GM21717 (cell line): ENCODE data around the gene KCNQ5.

ENCODE experiments used
- ATAC-seq: cut with Tn5 transposase; IDR thresholded peaks from one replicate; pipeline ENCODE4 v1.9.1; 2021; ENCODE audit warnings: mild to moderate bottlenecking, moderate library complexity; ENCODE audit not compliant: unreplicated experiment

Gene KCNQ5

DNA sequence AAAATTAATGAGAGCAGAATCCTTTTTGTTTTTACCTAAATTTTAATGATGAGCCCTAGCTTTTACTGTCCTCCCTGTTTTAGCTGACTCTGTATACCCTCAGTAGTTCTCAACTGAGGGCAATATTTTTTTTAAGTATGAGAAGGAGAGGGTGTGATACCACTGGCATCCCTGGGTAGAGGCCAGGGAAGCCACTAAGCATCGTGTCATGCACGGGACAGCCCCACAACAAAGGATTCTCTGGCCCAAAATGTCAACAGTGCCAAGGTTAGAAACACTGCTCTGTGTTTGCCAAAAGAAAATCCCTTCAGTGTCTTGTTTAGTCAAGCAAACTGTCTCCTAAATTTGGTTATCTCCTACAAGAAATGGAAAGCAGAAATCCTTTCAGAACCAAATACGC, 210.4 kb downstream of the KCNQ5 start:
- ATAC-seq, result no peak

DNA sequence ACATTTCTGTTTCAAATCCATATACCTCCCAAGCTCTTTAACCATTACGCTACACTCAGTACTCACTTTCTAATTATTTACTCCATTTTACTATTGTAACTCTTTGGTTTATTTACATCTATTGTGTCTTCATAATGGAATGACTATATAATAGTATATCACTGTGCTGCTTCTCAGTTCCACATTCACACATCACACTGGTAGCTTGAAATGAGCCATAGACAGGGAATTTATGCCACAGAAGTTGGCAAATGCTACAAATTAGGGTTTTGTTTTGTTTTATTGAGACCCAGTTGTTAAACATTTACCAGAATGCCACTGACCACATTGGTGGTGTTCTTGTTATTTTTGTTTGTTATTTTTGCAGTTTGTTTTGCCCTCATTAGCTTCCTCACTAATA, 213.9 kb downstream of the KCNQ5 start:
- ATAC-seq, result no peak

DNA sequence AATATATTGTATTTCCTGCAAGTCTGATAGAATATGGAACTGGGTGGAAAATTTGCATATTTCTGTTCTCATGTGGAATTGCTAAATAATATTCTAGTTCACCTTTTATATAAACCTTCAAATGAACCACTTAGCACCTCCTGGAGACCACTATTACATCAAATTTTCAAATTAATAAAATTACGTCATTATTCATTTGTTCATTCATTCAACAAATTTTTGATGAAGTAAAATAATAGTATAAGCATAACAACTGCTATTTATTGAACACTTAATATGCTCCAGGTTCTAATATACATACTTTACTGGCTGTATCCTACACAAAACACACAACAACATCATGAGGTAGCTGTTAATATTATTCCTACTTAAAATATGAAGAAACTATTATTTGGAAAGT, 215.1 kb downstream of the KCNQ5 start:
- no peak for ATAC-seq

DNA sequence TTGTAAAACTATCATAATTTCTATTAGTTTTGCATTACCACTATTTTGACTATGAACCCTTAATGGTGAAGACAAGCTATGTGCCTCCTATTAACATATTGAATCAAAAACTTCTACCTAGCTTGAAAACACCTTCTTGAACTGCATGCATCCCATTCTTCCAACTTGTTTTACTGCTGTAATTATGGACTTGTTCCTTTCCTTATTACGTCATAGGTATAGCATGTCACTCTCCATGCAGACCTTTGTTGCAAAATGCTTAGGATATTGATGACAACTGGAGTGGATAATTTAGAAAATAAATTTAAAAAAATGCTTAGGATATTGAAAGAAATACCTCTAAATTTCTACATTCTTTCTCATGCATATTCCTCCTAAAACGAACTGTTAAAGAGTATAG, 219.3 kb downstream of the KCNQ5 start:
- no peak for ATAC-seq

DNA sequence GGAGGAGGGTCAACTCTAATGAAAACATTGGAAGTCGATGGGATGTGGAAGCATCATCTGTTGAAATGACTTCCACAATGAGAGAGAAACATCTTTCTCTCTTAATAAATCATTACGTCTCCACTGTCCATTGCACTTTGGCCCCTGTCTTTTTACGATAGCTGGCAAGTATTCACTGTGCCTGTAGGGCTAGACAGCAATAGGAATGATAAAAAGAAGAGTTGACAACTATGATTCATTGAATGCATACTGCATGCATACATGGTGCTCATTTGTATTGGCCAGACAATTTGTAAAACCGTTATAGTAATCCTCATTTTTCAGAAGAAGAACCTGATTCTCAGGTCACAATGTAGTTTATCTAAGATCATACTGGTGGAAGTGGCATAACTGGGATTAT, 220.3 kb downstream of the KCNQ5 start:
- ATAC-seq, result no peak

DNA sequence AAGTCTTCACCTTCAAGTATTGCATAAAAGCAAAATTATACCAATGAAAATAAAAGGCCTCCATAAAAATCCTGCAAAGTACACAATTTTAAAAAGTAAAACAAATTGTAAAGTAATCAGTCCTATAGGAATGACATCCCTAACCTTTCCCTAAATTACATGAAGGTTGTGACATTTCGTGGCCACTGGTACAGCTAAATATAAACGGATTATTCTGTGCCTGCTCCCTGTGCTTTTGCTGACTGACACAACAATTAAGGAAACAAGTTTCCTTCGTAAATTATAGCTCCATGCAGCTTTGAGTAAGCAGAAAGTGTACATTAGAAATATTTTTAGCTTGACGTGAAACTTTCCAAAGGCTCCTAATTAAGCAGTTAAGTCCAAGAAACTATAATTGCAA, 222.8 kb downstream of the KCNQ5 start:
- no peak for ATAC-seq

DNA sequence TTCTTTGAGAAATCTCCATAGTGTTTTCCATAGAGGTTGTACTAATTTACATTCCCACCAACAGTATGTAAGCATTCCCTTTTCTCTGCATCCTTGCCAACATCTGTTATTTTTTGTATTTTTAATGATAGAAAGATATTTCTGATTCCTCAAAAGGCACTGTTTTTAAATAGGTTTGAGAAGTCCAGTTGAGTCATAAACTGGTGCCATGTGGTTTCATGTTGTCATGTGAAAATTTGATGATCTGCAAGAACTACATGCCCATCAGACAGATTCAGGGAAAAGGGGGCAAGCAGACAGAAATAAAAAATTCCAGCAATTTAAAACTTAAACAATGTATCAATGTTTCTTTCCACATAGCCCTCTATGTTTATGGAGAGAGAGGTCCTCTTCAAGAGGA, 227.5 kb downstream of the KCNQ5 start:
- ATAC-seq, result no peak

DNA sequence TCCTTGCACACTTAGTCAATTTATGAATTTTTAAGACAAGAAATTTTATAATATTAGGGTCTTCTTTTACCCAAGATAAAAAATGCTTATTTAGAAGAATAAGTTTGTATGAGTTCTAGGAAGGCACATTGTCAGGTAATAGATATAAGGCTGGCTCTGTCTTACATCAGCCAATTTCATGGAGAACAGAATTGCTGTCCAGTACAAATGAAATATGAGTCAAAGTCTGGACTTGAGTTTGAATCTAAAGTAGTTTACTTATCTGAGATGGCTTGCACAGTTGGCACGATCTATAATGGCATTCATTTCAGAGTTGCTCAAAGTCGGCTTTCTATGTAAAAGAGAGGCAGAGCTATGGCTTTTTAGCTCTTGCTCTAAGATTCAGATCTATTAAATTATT, 228.2 kb downstream of the KCNQ5 start:
- ATAC-seq, result no peak

DNA sequence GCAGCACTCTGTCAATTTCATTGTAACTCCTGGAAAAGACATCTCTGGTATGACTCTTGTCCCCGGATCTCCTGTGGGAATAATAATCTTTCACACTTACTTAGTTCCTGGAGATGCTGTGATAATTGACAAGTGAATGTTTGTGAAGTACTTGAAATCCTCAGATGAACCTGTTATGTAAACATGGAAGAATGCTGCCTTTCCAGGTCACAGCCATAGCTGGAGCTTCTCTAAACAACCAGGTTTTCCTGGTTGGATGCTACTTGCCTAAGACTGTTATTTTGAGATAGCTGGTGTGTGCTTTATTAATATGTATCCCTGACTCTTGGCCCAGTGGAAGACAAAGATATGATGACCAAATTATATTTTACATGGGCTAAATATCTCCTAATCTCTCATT, 228.6 kb downstream of the KCNQ5 start:
- ATAC-seq, result no peak

DNA sequence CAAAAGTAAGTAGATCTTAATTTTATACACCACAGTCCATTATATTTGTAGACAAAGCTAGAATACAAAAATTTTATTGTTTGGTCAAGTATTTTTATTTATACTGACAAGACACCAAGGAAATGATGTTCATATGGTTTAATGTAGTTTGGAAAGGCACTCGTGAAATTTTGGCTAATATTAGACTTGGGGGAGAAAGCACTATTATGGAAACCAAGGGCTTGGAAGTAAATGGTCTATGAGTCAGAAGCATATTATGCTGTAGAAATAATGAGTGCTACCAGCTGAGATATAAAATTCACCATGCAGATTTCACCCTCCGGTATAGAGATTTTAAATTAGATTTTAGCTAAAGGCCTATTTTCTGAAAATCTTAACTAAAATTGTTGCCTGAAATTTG, 233.6 kb downstream of the KCNQ5 start:
- no peak for ATAC-seq

DNA sequence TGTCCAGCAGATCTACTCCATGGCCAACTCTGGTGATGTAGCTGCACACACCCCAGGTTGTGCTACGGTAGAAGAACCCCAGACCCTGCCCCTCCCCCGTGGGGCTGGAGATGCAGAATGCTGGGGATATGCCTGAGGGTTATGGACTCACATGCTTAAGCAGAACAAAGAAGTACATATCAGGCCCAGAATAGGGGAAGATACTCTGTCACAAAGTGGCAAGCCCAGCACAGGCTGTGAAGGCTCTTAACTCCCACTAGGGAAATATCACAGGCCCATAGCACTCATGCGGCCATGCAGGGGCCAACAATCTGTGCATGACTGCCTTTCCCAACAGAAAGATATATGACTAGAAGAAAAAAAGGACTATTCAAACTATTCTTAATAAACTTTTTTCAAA, 234.9 kb downstream of the KCNQ5 start:
- ATAC-seq, result no peak

DNA sequence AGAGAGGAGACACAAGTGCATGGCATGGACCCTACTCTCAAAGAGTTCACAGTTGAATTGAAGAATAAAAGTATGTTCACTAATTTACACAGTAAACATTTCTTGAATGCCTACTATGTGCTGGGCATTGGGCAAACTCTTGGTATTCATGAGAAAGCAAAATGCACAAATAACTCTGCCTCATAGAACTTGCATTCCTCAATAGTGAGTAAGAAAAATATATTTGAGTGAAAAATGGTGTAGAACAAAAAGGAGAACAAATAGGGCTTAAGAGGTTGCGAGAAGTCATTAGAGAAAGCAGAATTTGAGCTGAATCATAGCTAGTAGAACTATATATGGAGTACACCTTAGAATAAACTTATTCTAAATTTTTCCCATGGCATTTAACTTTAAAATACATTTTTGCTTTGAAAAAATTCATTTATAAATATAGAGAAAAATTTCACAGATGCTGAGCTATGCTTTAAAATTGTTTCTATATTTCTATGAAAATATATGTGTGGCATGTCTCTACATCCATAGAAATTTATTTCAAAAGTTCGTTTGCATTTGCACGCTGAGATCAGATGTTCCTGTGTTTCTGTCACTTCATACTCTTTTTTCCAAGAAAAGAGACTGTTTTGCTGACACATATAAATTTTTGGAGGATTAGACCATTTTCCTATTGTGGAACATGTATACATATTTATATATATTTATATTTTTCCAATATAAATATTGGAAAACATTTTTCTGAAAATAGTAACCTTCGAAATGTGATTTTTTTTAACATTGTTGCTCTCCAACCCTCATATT, 236.1 kb downstream of the KCNQ5 start:
- no peak for ATAC-seq

DNA sequence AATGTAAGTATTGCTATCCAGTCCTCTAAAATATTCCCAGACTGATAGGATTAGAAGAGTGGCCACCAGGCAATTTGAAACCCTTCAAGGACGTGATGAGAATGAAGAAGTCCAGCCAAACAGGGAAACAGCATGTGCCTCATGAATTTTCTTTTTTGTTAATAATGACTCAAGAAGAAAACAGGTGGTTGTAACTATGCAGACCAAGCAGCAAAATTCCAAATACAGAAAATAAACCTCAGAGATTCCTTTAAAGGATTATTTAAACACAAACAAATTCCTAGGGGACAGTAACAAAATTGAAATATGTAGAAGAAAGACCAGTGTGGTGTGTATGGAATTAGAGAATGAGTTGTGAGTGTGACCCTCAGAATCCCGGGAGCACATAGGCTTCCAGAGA, 239.2 kb downstream of the KCNQ5 start:
- no peak for ATAC-seq

DNA sequence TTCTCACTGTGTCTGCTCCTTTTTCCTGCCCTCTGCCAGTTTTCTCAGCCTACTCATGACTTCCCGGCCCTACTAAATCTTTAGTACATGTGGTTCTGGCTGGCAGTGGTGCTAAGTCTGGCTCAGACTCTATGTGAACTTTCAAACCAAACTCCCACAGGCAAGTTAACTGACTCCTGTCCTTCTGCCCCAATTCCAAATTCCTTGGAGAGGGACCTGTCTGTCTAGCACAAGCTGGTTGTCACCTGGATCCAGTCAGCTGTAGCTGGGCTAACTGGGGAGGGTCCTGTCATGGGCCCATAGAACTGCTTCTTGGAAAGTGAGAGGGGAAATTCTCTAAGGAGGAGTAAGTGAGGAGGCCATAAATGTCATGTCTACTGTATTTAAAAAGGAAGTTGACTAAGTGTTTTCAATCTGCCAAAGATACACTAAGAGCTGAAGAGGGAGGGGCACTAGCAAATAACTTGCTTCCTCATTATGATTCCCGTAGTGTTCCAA, 240.1 kb downstream of the KCNQ5 start:
- peak; percentile 75 for ATAC-seq

DNA sequence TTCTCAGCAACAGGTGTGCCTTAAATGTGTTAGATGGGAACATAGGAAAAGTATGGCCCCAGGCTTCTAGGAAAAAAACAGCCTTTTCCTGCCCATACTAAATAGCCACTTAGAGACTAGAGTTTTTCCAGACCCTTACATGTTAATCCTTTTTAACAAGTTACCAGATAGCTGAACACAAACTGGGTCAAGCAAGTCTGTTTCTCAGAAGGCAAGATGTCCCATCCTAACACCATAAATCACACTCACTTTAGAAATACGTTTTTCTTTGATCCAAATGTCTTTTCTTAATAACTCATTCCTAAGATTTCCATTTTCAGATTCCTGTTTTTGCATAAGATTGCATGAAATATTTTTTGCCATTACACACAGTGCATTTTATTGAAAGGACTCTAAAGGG, 241.3 kb downstream of the KCNQ5 start:
- no peak for ATAC-seq

DNA sequence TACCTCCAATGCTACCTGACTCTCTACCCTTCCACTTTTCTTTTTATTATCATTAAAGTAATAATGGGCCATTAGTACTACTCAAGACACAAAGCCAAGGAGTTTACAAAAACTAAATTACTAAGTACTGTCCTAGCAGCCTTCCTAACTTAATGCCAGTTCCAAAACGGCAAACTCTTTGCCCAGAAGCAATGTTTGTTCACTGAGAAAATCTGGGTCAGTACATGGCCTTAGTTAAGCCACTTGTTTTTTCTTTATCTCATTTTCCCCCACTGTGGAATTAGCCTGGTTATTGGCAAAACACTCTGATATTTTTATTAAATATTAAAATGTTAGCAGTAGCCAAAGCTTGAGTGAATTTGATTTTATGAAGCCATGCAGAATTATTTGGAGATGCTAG, 242.4 kb downstream of the KCNQ5 start:
- ATAC-seq, result no peak

DNA sequence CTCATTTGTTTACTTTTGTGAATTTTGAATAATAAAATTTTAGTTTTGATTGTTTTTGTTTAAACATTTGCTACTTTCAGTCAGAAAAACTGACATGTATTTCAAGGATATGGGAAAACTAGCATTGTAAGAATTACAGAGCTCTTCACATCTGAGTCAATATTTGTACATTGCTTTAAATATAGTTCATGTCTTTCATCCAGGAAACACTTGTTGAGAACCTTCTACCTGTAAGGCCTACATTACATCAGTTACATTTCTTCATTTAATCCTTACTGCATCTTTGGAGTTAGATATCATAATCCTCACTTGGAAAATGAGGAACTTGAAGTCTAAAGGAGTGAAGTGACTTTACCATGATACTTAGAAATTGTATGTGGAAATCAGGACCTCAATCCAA, 242.9 kb downstream of the KCNQ5 start:
- no peak for ATAC-seq

DNA sequence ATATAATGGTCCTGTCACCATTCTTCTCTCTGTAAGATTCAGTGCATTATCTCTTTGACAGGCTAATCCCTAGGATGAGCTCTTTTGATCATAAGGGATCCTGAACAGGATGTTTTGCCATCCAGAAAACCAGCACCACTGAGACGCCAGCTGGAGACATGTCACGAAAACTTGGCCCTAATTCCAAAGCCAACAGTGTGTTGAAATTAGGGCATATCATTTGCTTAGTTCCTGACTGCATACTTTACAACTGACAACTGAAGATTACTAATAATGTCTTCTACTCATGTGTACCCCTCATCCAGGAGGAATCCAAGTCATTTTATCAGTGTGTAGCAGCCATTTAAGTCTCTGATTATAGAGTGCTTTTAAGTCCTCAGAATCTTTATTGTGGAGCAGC, 243.6 kb downstream of the KCNQ5 start:
- ATAC-seq, result no peak

DNA sequence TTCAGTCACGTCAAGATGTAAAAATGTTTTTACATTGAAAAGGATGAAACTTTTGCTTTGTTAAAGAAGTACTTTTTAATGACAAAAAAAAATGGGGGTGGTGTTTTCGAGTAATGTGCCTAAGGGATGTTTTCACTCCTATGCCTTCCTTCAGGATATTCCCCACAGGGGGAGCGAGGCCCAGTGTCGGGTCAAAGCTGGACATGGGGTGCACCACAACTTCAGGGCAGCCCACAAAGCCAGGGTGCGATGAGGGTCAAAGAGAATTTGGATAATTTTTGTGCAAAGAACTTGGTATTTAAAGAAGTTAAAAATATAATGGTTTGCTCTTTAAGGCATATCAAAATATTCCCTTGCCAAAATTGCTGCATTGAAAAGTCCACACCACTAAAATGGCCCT, 247.8 kb downstream of the KCNQ5 start:
- ATAC-seq, result no peak

DNA sequence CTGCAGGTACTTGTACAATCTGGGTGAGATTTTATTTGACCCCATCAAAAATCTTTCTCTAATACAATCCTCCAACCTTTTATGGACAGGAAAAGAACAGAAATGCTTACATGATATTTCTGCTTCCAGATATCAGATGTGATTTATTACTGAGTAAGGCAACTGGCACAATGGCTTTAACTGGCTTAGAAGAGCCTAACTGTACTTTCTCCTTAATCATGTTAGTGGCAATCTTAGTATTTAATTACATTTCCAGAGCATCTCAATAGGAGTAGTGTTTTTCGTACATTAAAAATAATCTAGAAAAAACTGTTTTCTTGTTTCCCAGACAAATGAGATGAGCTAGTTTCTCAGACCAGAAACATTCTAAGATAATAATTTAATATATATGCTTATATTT, 251.6 kb downstream of the KCNQ5 start:
- ATAC-seq, result no peak

DNA sequence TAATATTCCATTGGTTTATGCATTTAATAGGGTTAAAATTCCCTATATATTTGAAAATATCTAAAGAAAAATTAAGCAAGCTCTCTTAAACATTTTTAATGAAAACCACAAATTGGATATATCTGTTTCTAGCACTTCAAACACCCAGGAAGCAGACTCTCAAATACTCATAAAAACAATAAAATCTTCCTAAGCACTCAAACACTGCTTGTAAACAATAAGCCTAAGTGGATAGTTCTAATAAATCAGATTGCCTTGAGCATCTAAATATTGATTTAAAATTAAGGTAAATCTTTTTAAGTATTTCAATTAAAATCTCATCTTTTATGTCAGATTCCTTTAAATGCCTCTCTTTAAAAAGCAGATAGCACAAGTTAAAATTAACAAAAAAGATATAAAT, 254.4 kb downstream of the KCNQ5 start:
- ATAC-seq, result no peak

DNA sequence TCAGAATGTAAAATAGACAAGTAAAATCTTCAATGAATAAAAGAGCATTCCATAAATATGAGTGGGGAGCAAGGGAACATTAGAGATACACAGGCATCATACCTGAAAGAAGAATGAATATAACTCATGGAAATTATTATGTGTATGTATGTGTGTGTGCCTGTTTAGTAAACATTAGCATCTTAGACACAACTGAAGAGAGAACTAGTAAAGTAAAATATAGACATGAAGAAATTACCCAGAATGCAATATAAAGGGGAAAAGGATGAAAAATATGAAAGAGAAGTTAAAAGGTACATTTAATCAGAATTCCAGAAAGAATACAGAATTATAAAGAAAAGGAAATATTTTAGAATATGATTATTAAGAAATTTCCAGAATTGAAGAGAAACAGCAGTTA, 264.3 kb downstream of the KCNQ5 start:
- ATAC-seq, result no peak

DNA sequence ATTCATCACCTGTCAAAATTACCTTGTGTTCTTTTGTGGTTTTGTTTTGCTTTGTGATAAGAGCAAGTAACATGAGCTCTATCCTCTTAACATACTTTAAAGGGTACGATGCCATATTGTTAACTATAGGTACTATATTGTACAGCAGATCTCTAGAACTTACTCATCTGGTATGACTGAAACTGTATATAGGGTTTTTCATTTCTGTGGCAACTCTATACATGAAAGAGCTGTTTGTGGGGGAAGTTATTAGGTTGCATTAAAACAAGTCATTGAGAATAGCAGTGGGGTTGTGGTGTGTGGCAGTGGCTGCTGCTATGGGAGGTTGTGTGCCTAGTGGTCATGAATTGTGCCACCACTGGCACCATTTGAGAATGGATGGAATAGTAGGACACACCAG, 268.4 kb downstream of the KCNQ5 start:
- ATAC-seq, result no peak
